Tibial nerve (tissue), 4 donors: ENCODE results near the gene PXMP4.

Source experiments
- EP300 ChIP-seq, 2 donors: sonication (generic); formaldehyde crosslinking; IDR thresholded peaks; one replicate each; pipeline ENCODE4 v1.6.1; 2017; ENCODE audit warnings: antibody characterized with exemption in 2 of 2, mild to moderate bottlenecking in 1 of 2
- POLR2A ChIP-seq, 2 donors: fragments of 450-650 bp; IDR thresholded peaks; one replicate each; pipeline ENCODE4 v1.6.1; 2017; ENCODE audit warnings: antibody characterized with exemption in 2 of 2, mild to moderate bottlenecking in 2 of 2, moderate library complexity in 2 of 2
- TF ChIP-seq, protein P1 (sequence below), 5 experiments: fragments of 200-600 bp in 3 of 5; fragments of 450-650 bp in 2 of 5; sonication (generic) in 3 of 5; IDR thresholded peaks; one replicate each; pipeline ENCODE4 v1.5.1; 2016 to 2019; ENCODE audit warnings: antibody characterized with exemption in 5 of 5, mild to moderate bottlenecking in 3 of 5, moderate library complexity in 2 of 5

DNA sequence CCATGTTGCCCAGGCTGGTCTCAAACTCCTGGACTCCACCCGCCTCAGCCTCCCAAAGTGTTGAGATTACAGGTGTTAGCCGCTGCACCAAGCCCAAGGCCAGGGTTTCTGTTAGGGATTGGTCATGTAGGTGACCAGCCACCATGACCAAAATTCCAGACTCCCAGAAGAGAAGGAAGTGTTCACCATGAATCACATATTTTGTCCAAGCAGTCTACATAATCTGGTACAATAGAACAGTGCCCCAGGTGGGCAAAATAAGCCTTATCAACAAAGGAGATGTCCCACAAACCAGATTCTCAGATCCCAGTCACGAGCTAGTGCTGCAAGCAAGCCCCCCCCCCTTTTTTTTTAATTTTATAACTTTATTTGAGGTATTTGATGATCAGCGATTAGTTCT, 31.7 kb upstream of the PXMP4 start:
- TF ChIP-seq, protein P1, sequence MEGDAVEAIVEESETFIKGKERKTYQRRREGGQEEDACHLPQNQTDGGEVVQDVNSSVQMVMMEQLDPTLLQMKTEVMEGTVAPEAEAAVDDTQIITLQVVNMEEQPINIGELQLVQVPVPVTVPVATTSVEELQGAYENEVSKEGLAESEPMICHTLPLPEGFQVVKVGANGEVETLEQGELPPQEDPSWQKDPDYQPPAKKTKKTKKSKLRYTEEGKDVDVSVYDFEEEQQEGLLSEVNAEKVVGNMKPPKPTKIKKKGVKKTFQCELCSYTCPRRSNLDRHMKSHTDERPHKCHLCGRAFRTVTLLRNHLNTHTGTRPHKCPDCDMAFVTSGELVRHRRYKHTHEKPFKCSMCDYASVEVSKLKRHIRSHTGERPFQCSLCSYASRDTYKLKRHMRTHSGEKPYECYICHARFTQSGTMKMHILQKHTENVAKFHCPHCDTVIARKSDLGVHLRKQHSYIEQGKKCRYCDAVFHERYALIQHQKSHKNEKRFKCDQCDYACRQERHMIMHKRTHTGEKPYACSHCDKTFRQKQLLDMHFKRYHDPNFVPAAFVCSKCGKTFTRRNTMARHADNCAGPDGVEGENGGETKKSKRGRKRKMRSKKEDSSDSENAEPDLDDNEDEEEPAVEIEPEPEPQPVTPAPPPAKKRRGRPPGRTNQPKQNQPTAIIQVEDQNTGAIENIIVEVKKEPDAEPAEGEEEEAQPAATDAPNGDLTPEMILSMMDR (IDR thresholded peaks at IDR 0.05) = no peak
- TF ChIP-seq POLR2A (IDR thresholded peaks at IDR 0.05) (no peak), EP300 (IDR thresholded peaks at IDR 0.05) (no peak)
